GM18517 (cell line): Measurements from ENCODE around the gene MUL1.
"Not testable (repeated sequence)": the region's sequence is repeated elsewhere in the genome, so short reads cannot be mapped to it uniquely, and the experiment has no call there.

Source experiments
- ATAC-seq: cut with Tn5 transposase; IDR thresholded peaks from one replicate; pipeline ENCODE4 v1.9.1; 2021; ENCODE audit warnings: mild to moderate bottlenecking, moderate library complexity; ENCODE audit not compliant: unreplicated experiment

The MUL1 gene

GRCh38 chr1:20519609-20520262 lies 11.8 kb upstream of the MUL1 start:
- not testable (repeated sequence) for ATAC-seq

GRCh38 chr1:20511518-20512428 lies 3.8 kb upstream of the MUL1 start:
- ATAC-seq, result no peak

DNA sequence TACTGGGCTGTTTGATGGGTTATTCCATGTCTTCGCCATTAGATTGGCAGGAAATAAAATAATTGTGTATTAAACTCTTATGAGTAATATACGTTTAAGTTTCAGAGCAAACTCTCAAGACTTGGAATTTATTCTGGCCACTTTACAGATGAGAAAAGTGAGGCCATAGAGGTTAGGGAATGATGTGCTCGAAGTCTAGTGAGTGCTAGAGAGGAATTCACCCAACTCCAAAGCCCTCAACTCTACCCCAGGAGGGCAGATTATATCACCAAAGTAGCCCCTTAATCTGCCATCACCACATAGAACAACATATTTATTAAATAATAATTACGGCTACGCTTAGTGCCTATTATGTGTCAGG lies 440 bp upstream of the MUL1 start:
- ATAC-seq, result no peak

DNA sequence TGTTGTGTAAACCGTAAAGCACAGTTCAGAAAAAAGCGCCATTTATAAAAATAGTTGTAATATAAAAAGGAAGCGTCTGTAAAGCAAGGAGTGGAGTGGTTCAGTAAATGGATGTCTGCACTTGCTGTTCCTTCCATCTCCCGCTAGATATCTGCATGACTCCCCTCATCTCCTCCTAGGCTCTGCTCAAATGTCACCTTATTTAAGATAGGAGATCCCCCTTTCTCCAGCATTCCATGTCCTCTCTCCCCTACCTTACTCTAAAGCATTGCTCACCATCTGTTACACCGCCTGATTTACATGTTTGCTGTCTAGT lies 745 bp downstream of the MUL1 start:
- ATAC-seq, result no peak

DNA sequence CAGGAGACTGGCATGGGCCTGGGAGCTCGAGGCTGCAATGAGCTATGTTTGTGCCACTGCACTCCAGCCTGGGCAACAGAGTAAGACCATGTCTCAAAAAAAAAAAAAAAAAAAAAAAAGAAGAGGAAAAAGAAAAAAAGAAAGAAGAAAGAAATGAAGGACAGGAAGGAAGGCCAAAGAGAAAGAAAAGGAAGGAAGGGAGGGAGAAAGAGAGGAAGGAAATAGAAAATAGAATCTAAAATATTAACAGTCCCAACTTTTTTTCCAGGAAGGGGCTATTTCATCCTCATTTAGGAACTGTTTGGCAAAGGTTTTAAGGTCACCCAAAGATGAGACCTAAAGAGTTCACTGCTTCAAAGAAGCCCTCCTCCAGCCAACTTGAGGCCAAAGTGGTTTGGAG lies 2.5 kb downstream of the MUL1 start:
- ATAC-seq, result no peak

GRCh38 chr1:20500716-20501115 lies 7.2 kb downstream of the MUL1 start:
- no peak for ATAC-seq

GRCh38 chr1:20499718-20500117 lies 8.2 kb downstream of the MUL1 start:
- ATAC-seq, result no peak

DNA sequence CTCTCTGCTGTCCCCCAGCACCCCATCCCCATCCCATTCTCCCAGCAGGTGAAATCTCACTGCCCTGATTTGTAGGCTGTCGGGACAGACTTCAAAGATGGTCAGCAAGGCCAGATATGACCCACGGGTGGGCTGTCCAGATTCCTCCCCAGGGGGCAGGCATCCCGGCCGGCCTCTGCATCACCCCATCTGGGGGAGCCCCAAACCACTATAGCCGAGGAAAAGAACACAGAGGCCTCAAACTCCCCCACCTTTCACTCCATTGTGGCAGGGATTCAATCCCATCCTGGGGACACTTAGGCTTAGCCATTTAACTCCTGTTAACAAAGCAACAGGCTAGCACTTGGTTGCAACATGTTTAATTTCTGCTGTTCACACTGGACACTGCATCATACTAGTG lies 8.8 kb downstream of the MUL1 start:
- ATAC-seq, result no peak

DNA sequence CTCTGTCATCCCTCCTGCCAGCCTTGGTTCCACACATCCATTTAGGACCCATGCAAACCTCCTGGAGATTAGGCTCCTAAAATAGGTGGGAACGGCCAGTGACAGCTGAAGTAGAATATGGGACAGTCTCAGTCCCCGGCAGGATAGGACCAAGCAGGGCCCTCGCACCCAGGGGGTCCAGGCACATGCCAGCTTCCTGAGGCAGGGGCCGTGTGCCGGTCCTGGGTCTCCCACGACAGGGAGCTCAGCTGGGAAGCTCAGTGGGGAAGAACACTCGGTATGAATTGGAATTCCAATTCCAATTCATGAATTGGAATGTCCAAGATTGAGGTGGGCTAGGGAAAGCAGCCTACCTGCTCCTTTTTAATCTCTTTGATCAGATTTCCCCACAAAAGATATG lies 9.8 kb downstream of the MUL1 start:
- ATAC-seq, result no peak

- no peak for ATAC-seq
These were observed 10.4 kb downstream of the MUL1 start for GRCh38 chr1:20497506-20497905.

GRCh38 chr1:20496725-20497383 lies 11.1 kb downstream of the MUL1 start:
- not testable (repeated sequence) for ATAC-seq

DNA sequence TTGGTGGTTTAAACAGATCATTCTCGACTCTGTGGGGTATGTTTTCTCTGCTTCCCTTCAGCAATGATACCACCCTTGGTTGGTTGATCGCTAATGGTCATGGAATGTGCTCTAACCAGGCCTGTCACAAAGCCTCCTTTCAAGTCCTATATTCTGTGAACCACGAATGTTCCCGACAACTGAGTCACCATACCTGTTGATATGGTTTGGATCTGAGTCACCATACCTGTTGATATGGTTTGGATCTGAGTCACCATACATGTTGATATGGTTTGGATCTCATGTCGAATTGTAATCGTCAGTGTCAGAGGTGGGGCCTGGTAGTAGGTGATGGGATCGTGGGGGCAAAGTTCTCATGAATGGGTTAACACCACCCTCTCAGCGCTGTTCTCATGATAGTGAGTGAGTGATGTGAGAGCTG lies 11.7 kb downstream of the MUL1 start:
- ATAC-seq, result no peak

DNA sequence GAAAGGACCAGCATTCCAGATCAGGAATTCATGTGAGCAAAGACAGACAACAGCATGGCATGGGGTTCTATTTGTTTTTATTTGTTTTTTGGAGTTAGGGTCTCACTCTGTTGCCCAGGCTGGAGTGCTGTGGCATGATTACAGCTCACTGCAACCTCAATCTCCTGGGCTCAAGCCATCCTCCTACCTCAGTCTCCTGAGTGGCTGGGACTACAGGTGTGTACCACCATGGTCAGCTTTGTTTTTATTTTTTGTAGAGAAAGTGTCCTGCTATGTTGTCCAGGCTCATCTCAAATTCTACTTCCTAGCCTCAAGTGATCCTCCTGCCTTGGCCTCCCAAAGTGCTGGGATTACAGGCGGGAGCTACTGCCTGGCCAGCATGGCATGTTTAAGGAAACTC lies 12.3 kb downstream of the MUL1 start:
- no peak for ATAC-seq

DNA sequence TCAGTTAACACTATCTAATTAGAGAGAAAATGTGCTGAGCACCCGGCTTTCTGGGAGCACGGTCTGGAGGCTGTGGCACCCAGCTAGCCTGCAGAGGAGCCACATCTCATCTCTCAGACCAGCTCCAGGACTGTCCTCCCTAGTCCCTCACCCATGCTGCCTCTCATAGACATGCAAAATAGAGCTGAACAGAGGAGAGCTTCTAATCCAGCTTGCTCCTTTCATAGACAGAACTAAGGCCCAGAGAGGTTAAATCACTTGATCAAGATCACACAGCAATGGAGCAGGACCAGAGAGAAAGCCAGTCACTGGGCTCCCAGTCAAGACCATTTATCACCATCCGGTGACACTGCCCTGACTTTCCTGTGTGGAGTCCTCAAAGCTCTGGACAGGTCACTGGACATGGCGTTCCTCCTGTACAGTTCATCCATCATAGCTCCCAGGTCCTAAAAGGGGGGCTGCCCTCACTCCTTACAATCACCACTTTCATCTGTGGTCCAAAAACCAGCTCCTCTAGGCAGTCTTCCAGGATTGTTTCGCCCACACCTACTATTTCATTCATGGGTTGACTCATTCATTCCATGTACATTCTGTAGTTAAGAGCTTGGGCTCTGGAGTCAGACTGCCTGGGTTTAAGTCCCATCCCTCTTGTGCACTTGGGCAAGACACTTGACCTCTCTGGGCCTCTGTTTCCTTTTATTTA lies 13.2 kb downstream of the MUL1 start:
- ATAC-seq, result no peak

- ATAC-seq, result no peak
These were observed 13.9 kb downstream of the MUL1 start for GRCh38 chr1:20493839-20494608.

GRCh38 chr1:20493309-20493708 lies 14.6 kb downstream of the MUL1 start:
- no peak for ATAC-seq

DNA sequence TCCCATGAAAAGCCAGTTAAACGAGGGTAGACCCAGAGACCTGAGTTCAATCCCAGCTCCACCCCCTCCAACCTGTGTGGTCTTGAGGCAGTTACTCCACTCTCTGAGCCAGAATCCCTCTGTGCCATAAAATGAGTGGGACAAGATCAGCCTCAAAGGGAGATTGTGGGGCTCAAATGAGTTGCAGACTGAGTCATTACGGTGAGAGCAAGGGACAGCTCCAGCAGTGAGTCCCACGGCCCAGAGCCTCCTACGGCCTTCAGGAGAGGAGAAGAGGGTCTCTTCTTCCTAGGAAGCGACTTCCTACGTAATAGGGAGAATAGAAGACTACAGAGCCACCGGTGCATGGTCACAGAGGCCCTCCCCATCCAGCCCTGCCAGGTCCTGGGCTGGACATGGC lies 15.2 kb downstream of the MUL1 start:
- ATAC-seq, result no peak

GRCh38 chr1:20491866-20492265 lies 16.1 kb downstream of the MUL1 start:
- ATAC-seq, result no peak

DNA sequence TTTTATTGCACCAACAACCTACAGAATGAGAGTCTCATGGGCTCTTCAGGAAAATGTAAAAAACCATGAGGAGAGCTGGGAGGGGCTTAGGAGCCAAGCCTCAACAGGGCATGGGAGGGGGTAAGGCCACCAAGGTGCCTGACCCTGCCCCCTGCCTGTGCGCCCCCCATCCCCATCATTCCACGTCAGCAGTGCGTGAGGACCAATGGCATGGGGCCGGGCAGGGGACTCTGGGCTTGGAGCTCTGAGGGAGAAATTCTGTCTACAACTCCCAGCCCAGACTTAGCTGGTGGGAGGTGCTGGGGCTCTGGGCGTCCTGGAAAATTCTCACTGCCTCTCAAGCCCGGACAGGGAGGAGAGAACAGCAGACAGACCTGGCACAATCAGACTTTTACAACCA lies 16.8 kb downstream of the MUL1 start:
- no peak for ATAC-seq

DNA sequence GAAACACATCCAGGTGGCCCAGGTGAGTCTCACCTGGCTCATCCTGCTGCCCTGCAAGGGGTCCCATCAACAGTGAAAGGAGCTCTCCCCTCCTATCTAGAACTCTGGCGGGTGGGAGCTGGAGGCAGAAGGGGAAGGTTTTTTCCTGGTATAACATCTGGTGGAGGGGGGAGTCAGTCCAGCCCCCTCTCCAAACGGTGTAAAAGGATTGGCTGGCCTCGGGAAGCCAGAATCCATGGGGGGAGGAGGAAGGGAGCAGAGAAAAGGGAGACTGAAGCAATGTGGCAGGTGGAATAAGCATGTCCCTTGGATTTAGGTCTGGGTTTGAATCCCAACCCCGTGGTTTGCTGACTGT lies 20.7 kb downstream of the MUL1 start:
- no peak for ATAC-seq
